Sciatic nerve (tissue), 2 donors: ENCODE results near the gene DNAI2. TPM values are rescaled to one million over a fixed set of nuclear protein-coding genes. Genes with fewer than 3 reads are reported as not detected.
A peak's percentile ranks its signal among the peaks of the same experiment; 100 is the strongest.

Source experiments
- ATAC-seq: fragments of 200-7000 bp; cut with Tn5 transposase; one replicate; pipeline ENCODE4 v1.9.1; 2020; ENCODE audit warnings: mild to moderate bottlenecking, moderate library complexity
- DNase-seq: peaks from one replicate; pipeline ENCODE4 v3.0.0-alpha.2; 2020; ENCODE audit warnings: low spot score
- intact Hi-C: fragments of 100-400 bp; cut with DNase I; formaldehyde crosslinking; loops from one replicate; pipeline ENCODE4 v1.14.2; 2022
- total RNA-seq: library from RNA; stranded (reverse); fragmentation: NEBNext Ultra II Directional; extraction: Animal tissue kit (Norgen Biotek cat#: 25700); gene quantifications from one replicate; pipeline ENCODE4 v1.2.1, GENCODE V29; 2021
- donor health status: DM: no; HTN: no; CAD: no.
- donor health status: DM: no; HTN: no; CAD: no.

The DNAI2 gene
- not detected for total RNA-seq

GRCh38 chr17:74274060-74274708 lies at the start of gene DNAI2:
Gene DNAI2 (plus strand): TSS chr17:74274234. CDS start chr17:74281818, 7,584 bp downstream.
- intact Hi-C loops = no loop called here
- no peak for DNase-seq
- no peak for ATAC-seq

GRCh38 chr17:74224959-74225725 lies 48.9 kb upstream of the DNAI2 start:
- ATAC-seq = no peak
- DNase-seq = no peak
- intact Hi-C loops = no loop called here

GRCh38 chr17:74226252-74226651 lies 47.8 kb upstream of the DNAI2 start:
- intact Hi-C loops = no loop called here
- ATAC-seq = no peak
- DNase-seq = no peak

- DNase-seq = no peak
- intact Hi-C loops = no loop called here
Measured at GRCh38 chr17:74227271-74228080, 46.6 kb upstream of the DNAI2 start.

GRCh38 chr17:74228306-74228978 lies 45.6 kb upstream of the DNAI2 start:
- DNase-seq (no peak), ATAC-seq (no peak)
- intact Hi-C loops = no loop called here

More at GRCh38 chr17:74227271-74228080, 46.6 kb upstream of the DNAI2 start:
- no peak for ATAC-seq

GRCh38 chr17:74230896-74231295 lies 43.1 kb upstream of the DNAI2 start:
- intact Hi-C loops = no loop called here
- ATAC-seq (no peak), DNase-seq (no peak)

- peak; percentile 14 for ATAC-seq
- intact Hi-C loops = no loop called here
- DNase-seq = no peak
Measured at GRCh38 chr17:74231928-74232907, 41.8 kb upstream of the DNAI2 start.

GRCh38 chr17:74233937-74234336 lies 40.1 kb upstream of the DNAI2 start:
- DNase-seq = no peak
- intact Hi-C loops = no loop called here
- ATAC-seq = no peak

- intact Hi-C loops = no loop called here
- ATAC-seq = no peak
- DNase-seq = no peak
Measured at GRCh38 chr17:74234486-74234885, 39.5 kb upstream of the DNAI2 start.

- peak; percentile 77 for ATAC-seq
- intact Hi-C loops = no loop called here
Measured at GRCh38 chr17:74235040-74235581, 38.9 kb upstream of the DNAI2 start.

GRCh38 chr17:74235911-74236371 lies 38.1 kb upstream of the DNAI2 start:
- intact Hi-C loops = no loop called here
- DNase-seq = no peak
- ATAC-seq = peak; percentile 8

More at GRCh38 chr17:74235040-74235581, 38.9 kb upstream of the DNAI2 start:
- DNase-seq = no peak

- intact Hi-C loops = no loop called here
- ATAC-seq = no peak
- DNase-seq = no peak
Measured at GRCh38 chr17:74237321-74237720, 36.7 kb upstream of the DNAI2 start.

- ATAC-seq (no peak), DNase-seq (peak; percentile 79)
- intact Hi-C loops = no loop called here
Measured at GRCh38 chr17:74239172-74239571, 34.9 kb upstream of the DNAI2 start.

GRCh38 chr17:74240618-74241205 lies 33.3 kb upstream of the DNAI2 start:
- ATAC-seq (peak; percentile 64), DNase-seq (peak; percentile 75)
- intact Hi-C loops = no loop called here

- ATAC-seq = peak; percentile 46
- no peak for DNase-seq
- intact Hi-C loops = no loop called here
Measured at GRCh38 chr17:74241431-74241830, 32.6 kb upstream of the DNAI2 start.

- DNase-seq (no peak), ATAC-seq (no peak)
- intact Hi-C loops = no loop called here
Measured at GRCh38 chr17:74241847-74242246, 32.2 kb upstream of the DNAI2 start.

- ATAC-seq (no peak), DNase-seq (no peak)
- intact Hi-C loops = no loop called here
Measured at GRCh38 chr17:74243013-74243755, 30.9 kb upstream of the DNAI2 start.
